Brain microvascular endothelial cell (primary cell): ENCODE data around the gene RERE.

Experiments
- DNase-seq: peaks from one replicate; pipeline ENCODE4 v3.0.0-alpha.2; 2020
- H3K27ac ChIP-seq: fragments of 250-450 bp; sonication (Bioruptor Pico); 2 replicates; pipeline ENCODE4 v1.5.1; 2020; ENCODE audit warnings: mild to moderate bottlenecking, moderate library complexity
- H3K27me3 ChIP-seq: fragments of 250-450 bp; sonication (Bioruptor Pico); replicated peaks from 2 replicates; pipeline ENCODE4 v1.5.1; 2020; ENCODE audit warnings: mild to moderate bottlenecking
- H3K36me3 ChIP-seq: fragments of 250-450 bp; sonication (Bioruptor Pico); replicated peaks from 2 replicates; pipeline ENCODE4 v1.5.1; 2020; ENCODE audit warnings: mild to moderate bottlenecking
- H3K4me3 ChIP-seq: 2 replicates; pipeline ENCODE4 v1.5.1; 2011; ENCODE audit warnings: low read depth, mild to moderate bottlenecking, control low read depth, low read length, moderate library complexity
- CTCF ChIP-seq: IDR thresholded peaks from 2 replicates; pipeline ENCODE4 v1.5.1; 2011; ENCODE audit warnings: low read depth, mild to moderate bottlenecking, moderate library complexity, low read length, control low read depth, inconsistent platforms; ENCODE audit errors: missing control alignments
- in situ Hi-C: cut with HindIII; loops from 2 replicates; pipeline ENCODE4 v1.10.0; 2017; ENCODE audit warnings: low sequenced_read_pairs, low pct_ligation_motif_present

The RERE gene

GRCh38 chr1:8337776-8338525 is 479.5 kb downstream of the RERE start:
- in situ Hi-C loops = no loop called here
- H3K4me3 ChIP-seq = no peak overlapping the region
- no peaks in the 10 kb centered on the region for H3K36me3 ChIP-seq
- DNase-seq = no peak
- no peak for TF ChIP-seq CTCF
- H3K27me3 ChIP-seq = no peaks in the 10 kb centered on the region
- no peak overlapping the region for H3K27ac ChIP-seq

- DNase-seq = no peak
- in situ Hi-C loops = no loop called here
- Histone ChIP-seq H3K27ac (no peak overlapping the region), H3K36me3 (no peaks in the 10 kb centered on the region), H3K4me3 (no peak overlapping the region), H3K27me3 (no peaks in the 10 kb centered on the region)
- no peak for TF ChIP-seq CTCF
Measured at GRCh38 chr1:8335246-8335645, 482.2 kb downstream of the RERE start.

- no peak for TF ChIP-seq CTCF
- Histone ChIP-seq H3K36me3 (no peaks in the 10 kb centered on the region), H3K27me3 (no peaks in the 10 kb centered on the region), H3K27ac (no peak overlapping the region), H3K4me3 (no peak overlapping the region)
- DNase-seq = no peak
- in situ Hi-C loops = no loop called here
Measured at GRCh38 chr1:8334106-8334851, 483.2 kb downstream of the RERE start.

- in situ Hi-C loops = no loop called here
- Histone ChIP-seq H3K27me3 (no peaks in the 10 kb centered on the region), H3K4me3 (no peak overlapping the region), H3K36me3 (no peaks in the 10 kb centered on the region), H3K27ac (no peak overlapping the region)
- DNase-seq = no peak
- no peak for TF ChIP-seq CTCF
Measured at GRCh38 chr1:8333246-8333987, 484.0 kb downstream of the RERE start.

- Histone ChIP-seq H3K36me3 (no peaks in the 10 kb centered on the region), H3K27me3 (no peaks in the 10 kb centered on the region), H3K27ac (no peak overlapping the region), H3K4me3 (no peak overlapping the region)
- TF ChIP-seq CTCF = no peak
- in situ Hi-C loops = no loop called here
- DNase-seq = no peak
Measured at GRCh38 chr1:8332806-8333205, 484.6 kb downstream of the RERE start.
